HCT116 (cell line): Measurements from ENCODE around the gene COG8. TPM values are rescaled to one million over a fixed set of nuclear protein-coding genes. Genes with fewer than 3 reads are reported as not detected.

Experiments
- ATAC-seq: fragments of 200-7000 bp; cut with Tn5 transposase; 2 replicates; pipeline ENCODE4 v1.9.1; 2020; ENCODE audit warnings: mild to moderate bottlenecking, moderate library complexity
- BruUV-seq: library from RNA; stranded (reverse); fragments of 400-500 nt; replicated peaks from 2 replicates; lab custom pipeline; 2021; lab: Mats Ljungman, UMichigan
- CTCF ChIA-PET: fragments of 300-600 bp; sonication (Branson Sonifier 250); formaldehyde crosslinking; loops from one replicate; lab custom pipeline; 2021; ENCODE audit warnings: antibody characterized with exemption; lab: Charles Lee
- POLR2A ChIA-PET: fragments of 300-600, 350-600 bp; sonication (Branson Sonifier 250); formaldehyde crosslinking; loops from one replicate; lab custom pipeline; 2021; ENCODE audit warnings: antibody characterized with exemption; lab: Charles Lee
- RAD21 ChIA-PET, 2 experiments: fragments of 300-600 bp; sonication (Branson Sonifier 250); formaldehyde crosslinking; loops; one replicate each; lab custom pipeline; 2023; ENCODE audit warnings: low total read pairs in 2 of 2; ENCODE audit not compliant: uncharacterized antibody in 2 of 2, unreplicated experiment in 2 of 2, low non-redundant PET in 1 of 2; lab: Charles Lee
- DNase-seq: peaks from one replicate; pipeline ENCODE4 v3.0.0-alpha.2; 2010; ENCODE audit warnings: low read depth, low spot score
- H2AFZ ChIP-seq: fragments of 200-600 bp; shearing (Covaris generic), sonication (generic); 2 replicates; pipeline ENCODE4 v1.6.1; 2017; ENCODE audit warnings: low read depth, mixed run types, mixed read lengths, antibody characterized with exemption, low read length; ENCODE audit not compliant: poor library complexity, severe bottlenecking
- H3K27ac ChIP-seq: 2 replicates; pipeline ENCODE4 v1.5.1; 2012; ENCODE audit warnings: low read depth, low read length
- H3K27me3 ChIP-seq: fragments of 200-600 bp; sonication (generic); 2 replicates; pipeline ENCODE4 v1.6.1; 2016; ENCODE audit warnings: mixed run types, low read length, mixed read lengths; ENCODE audit not compliant: insufficient read depth
- H3K36me3 ChIP-seq, 2 experiments: fragments of 200-500 bp in 1 of 2; fragments of 200-600 bp in 1 of 2; sonication (Bioruptor generic) in 1 of 2; sonication (generic) in 1 of 2; 2 replicates each; pipeline versions ENCODE4 v1.5.1 to v1.6.1; 2014 to 2016; ENCODE audit warnings: low read length in 2 of 2, inconsistent platforms in 1 of 2, mixed read lengths in 1 of 2, mixed run types in 1 of 2; ENCODE audit not compliant: insufficient read depth in 2 of 2, control insufficient read depth in 1 of 2
- H3K4me1 ChIP-seq, 2 experiments: fragments of 200-600 bp in 1 of 2; sonication (generic) in 1 of 2; 2 replicates each; pipeline versions ENCODE4 v1.5.1 to v1.6.1; 2012 to 2017; ENCODE audit warnings: low read length in 2 of 2, inconsistent platforms in 1 of 2, mild to moderate bottlenecking in 1 of 2, mixed read lengths in 1 of 2, mixed run types in 1 of 2, moderate library complexity in 1 of 2; ENCODE audit not compliant: insufficient read depth in 2 of 2, control insufficient read depth in 1 of 2
- H3K4me2 ChIP-seq: fragments of 200-600 bp; sonication (generic); 2 replicates; pipeline ENCODE4 v1.6.1; 2017; ENCODE audit warnings: mixed run types, low read length, mixed read lengths
- H3K4me3 ChIP-seq, 2 experiments: fragments of 200-600 bp in 1 of 2; sonication (generic) in 1 of 2; replicated peaks in 1 of 2; 2 replicates each; pipeline ENCODE4 v1.5.1; 2011 to 2016; ENCODE audit warnings: low read length in 2 of 2, control low read depth in 1 of 2, low read depth in 1 of 2, mild to moderate bottlenecking in 1 of 2, mixed read lengths in 1 of 2, mixed run types in 1 of 2
- H3K79me2 ChIP-seq: fragments of 200-600 bp; sonication (generic); 2 replicates; pipeline ENCODE4 v1.6.1; 2017; ENCODE audit warnings: mild to moderate bottlenecking, mixed run types, low read length, moderate library complexity, mixed read lengths; ENCODE audit not compliant: insufficient read depth
- H3K9ac ChIP-seq: fragments of 200-600 bp; sonication (generic); 2 replicates; pipeline ENCODE4 v1.6.1; 2016; ENCODE audit warnings: low read length, mixed read lengths
- H3K9me2 ChIP-seq: fragments of 200-600 bp; sonication (generic), shearing (Covaris generic); 2 replicates; pipeline ENCODE4 v1.6.1; 2017; ENCODE audit warnings: mixed run types, mild to moderate bottlenecking, moderate library complexity; ENCODE audit not compliant: insufficient read depth
- H3K9me3 ChIP-seq, 2 experiments: fragments of 200-500 bp in 1 of 2; fragments of 200-600 bp in 1 of 2; sonication (Bioruptor generic) in 1 of 2; sonication (generic) in 1 of 2; 2 replicates each; pipeline ENCODE4 v1.6.1; 2014 to 2017; ENCODE audit warnings: low read length in 2 of 2, mixed read lengths in 2 of 2, inconsistent platforms in 1 of 2, low read depth in 1 of 2, mild to moderate bottlenecking in 1 of 2, mixed run types in 1 of 2, moderate library complexity in 1 of 2; ENCODE audit not compliant: control insufficient read depth in 1 of 2, insufficient read depth in 1 of 2
- H4K20me1 ChIP-seq: fragments of 200-600 bp; sonication (generic), shearing (Covaris generic); 2 replicates; pipeline ENCODE4 v1.6.1; 2017; ENCODE audit warnings: mixed run types, mild to moderate bottlenecking, moderate library complexity; ENCODE audit not compliant: insufficient read depth
- CBX3 ChIP-seq: IDR thresholded peaks from 2 replicates; pipeline ENCODE4 v1.6.1; 2012; ENCODE audit warnings: low read depth
- POLR2A ChIP-seq: IDR thresholded peaks from 2 replicates; pipeline ENCODE4 v1.7.0; 2011; ENCODE audit warnings: borderline replicate concordance; ENCODE audit not compliant: insufficient read depth, insufficient read length; ENCODE audit errors: extremely low read depth
- POLR2AphosphoS5 ChIP-seq: IDR thresholded peaks from 2 replicates; pipeline ENCODE4 v1.6.1; 2011; ENCODE audit warnings: mild to moderate bottlenecking, low read depth, low read length, moderate library complexity
- SRF ChIP-seq: IDR thresholded peaks from 2 replicates; pipeline ENCODE4 v1.6.1; 2012; ENCODE audit warnings: low read depth
- YY1 ChIP-seq: IDR thresholded peaks from 2 replicates; pipeline ENCODE4 v1.6.1; 2011; ENCODE audit warnings: low read length, low read depth, moderate library complexity, mild to moderate bottlenecking; ENCODE audit not compliant: insufficient replicate concordance; ENCODE audit errors: extremely low read depth
- ZNF274 ChIP-seq: fragments of 200-500 bp; sonication (Bioruptor generic); IDR thresholded peaks from 2 replicates; pipeline ENCODE4 v1.6.1; 2014; ENCODE audit warnings: mild to moderate bottlenecking, low read depth, low read length, inconsistent platforms
- intact Hi-C: fragments of 100-400 bp; cut with micrococcal nuclease; formaldehyde crosslinking; loops from 2 replicates; pipeline ENCODE4 v1.10.0; 2022
- total RNA-seq: library from RNA; stranded (reverse); gene quantifications from one replicate; pipeline ENCODE4 v1.2.1, GENCODE V29; 2021; ENCODE audit not compliant: unreplicated experiment
- TF ChIP-seq, protein P1 (sequence below): IDR thresholded peaks from 2 replicates; pipeline ENCODE4 v1.6.1; 2012
- TF ChIP-seq, protein P2 (sequence below): IDR thresholded peaks from 2 replicates; pipeline ENCODE4 v1.6.1; 2012; ENCODE audit warnings: low read depth

The COG8 gene
- total RNA-seq, 1 experiment from 2014 or later = 50.3 TPM

DNA sequence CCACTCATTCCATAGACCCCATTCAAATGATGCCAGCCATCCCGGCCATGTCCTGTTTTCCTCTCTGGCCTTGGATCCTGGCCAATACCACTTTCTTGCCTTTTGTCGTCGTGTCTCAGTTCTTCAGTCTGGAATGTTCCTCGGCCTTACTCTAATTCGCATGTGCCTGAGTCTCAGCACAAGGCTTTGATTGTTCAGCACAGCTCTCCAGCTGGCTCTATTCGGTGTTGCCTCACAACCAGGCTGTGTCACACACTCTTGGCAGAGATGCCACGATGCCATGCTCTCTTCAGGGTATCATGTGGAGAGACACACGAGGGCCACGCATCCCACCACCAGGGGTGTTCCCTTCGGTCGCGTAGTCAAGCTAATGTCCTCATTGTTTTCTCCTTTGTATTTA is 30.0 kb downstream of the COG8 start:
- TF ChIP-seq SRF (no peak), YY1 (no peak), POLR2A (no peak), CBX3 (no peak), ZNF274 (no peak), POLR2AphosphoS5 (no peak)
- TF ChIP-seq, protein P1, sequence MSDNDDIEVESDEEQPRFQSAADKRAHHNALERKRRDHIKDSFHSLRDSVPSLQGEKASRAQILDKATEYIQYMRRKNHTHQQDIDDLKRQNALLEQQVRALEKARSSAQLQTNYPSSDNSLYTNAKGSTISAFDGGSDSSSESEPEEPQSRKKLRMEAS = no peak
- TF ChIP-seq, protein P2, sequence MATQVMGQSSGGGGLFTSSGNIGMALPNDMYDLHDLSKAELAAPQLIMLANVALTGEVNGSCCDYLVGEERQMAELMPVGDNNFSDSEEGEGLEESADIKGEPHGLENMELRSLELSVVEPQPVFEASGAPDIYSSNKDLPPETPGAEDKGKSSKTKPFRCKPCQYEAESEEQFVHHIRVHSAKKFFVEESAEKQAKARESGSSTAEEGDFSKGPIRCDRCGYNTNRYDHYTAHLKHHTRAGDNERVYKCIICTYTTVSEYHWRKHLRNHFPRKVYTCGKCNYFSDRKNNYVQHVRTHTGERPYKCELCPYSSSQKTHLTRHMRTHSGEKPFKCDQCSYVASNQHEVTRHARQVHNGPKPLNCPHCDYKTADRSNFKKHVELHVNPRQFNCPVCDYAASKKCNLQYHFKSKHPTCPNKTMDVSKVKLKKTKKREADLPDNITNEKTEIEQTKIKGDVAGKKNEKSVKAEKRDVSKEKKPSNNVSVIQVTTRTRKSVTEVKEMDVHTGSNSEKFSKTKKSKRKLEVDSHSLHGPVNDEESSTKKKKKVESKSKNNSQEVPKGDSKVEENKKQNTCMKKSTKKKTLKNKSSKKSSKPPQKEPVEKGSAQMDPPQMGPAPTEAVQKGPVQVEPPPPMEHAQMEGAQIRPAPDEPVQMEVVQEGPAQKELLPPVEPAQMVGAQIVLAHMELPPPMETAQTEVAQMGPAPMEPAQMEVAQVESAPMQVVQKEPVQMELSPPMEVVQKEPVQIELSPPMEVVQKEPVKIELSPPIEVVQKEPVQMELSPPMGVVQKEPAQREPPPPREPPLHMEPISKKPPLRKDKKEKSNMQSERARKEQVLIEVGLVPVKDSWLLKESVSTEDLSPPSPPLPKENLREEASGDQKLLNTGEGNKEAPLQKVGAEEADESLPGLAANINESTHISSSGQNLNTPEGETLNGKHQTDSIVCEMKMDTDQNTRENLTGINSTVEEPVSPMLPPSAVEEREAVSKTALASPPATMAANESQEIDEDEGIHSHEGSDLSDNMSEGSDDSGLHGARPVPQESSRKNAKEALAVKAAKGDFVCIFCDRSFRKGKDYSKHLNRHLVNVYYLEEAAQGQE = no peak
- Histone ChIP-seq H3K27ac (no peak overlapping the region), H4K20me1 (no peaks in the 10 kb centered on the region), H3K4me1 (peaks cover 6 to 14% of the 10 kb centered on the region in 2 experiments), H3K4me2 (no peak overlapping the region), H2AFZ (no peak overlapping the region), H3K9me2 (no peaks in the 10 kb centered on the region), H3K9ac (no peak overlapping the region), H3K36me3 (peaks cover 8% of the 10 kb centered on the region in 2 experiments; a peak in 3 of 4 replicates), H3K27me3 (no peaks in the 10 kb centered on the region), H3K4me3 (no peak overlapping the region), H3K9me3 (no peaks in the 10 kb centered on the region), H3K79me2 (peaks cover 30% of the 10 kb centered on the region)
- ATAC-seq (no peak), DNase-seq (no peak)
- intact Hi-C loops = no loop called here
- no TSS peak for BruUV-seq
- RAD21 ChIA-PET = no interaction called here
- CTCF ChIA-PET = no interaction called here
- POLR2A ChIA-PET = interaction anchor here (0.6 kb wide), 1 partner anchor 178 kb away, joined by 3 read pairs; no protein-coding TSS in a partner anchor
